ENCODE results near the gene BMPER. TPM values are rescaled to one million over a fixed set of nuclear protein-coding genes. Genes with fewer than 3 reads are reported as not detected.

The BMPER gene
- total and polyA plus RNA-seq, 2 of the 8 experiments (the other 6 are each of a cell fraction or from before 2014, with no cell fraction given), result 0.33 to 0.69 TPM

DNA sequence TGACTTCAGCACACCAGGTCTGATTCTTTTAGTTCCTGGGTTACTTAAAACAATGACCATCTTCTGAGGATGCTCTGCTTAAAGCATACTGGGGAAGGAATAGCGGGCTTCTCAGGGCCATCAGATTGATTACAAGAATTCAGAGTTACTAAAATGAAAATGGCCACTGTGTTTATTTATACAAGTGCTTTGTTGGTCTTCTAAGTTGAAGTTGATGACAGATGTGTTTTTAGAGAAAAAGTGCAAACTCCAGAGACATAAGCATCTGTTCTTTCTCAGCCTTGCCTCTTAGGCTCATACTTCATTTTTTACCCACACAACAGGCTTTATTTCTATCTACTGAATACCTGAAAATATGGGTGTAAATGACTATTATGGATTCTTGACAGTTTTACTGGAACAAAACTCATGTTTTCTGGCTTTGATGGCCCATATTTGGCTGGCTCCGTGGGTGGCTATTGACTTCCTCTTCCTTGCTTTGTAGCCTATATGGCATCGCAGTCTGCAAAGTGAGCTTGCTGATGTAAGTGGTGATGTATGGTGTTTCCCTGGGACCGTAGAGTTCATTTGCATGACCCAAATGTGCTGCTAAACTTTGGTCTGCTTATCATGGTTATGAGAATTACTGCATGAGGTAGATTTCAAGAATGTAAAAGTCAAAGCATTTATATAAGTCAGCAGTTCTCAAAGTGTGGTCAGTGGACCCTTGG, 121.3 kb downstream of the BMPER start (continued):
- TF ChIP-seq GABPA (IDR thresholded peaks at IDR 0.05; ENCODE audit: borderline replicate concordance, insufficient read depth, low read length) (no peak), CEBPB (IDR thresholded peaks at IDR 0.05; ENCODE audit: low read depth, low read length) (no peak), BACH1 (IDR thresholded peaks at IDR 0.05; ENCODE audit: low read length) (no peak)

Data from H1 (cell line).